ENCODE data around the gene MMP3. TPM values are rescaled to one million over a fixed set of nuclear protein-coding genes. Genes with fewer than 3 reads are reported as not detected.
"Not testable (repeated sequence)": the region's sequence is repeated elsewhere in the genome, so short reads cannot be mapped to it uniquely, and the experiment has no call there.

MMP3 gene
- not detected for total RNA-seq

DNA sequence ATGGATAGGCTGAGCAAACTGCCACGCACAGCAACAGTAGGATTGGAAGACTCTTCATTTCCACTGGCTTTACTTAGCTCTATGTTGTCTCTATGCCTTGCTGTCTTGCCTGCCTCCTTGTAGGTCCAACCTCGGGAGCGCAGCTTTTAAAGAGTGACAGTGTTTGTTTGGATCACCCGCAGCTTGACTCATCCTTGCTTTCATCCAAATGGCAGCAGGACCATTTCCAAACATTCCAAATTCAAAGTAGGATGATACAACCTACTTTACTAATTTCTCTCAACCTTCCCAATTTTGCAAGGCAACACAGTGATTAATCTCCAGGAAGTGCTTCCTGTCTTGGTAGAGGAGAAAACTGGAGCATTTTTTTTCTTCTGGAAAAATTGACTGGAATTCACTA lies at the start of gene MMP3:
Gene MMP3, minus strand, starts transcription at position 121 of the 400 bp plus-strand sequence. Its CDS starts 63 bp downstream, at position 58.
- ChIA-PET POLR2A (no interaction called here), CTCF (no interaction called here)

DNA sequence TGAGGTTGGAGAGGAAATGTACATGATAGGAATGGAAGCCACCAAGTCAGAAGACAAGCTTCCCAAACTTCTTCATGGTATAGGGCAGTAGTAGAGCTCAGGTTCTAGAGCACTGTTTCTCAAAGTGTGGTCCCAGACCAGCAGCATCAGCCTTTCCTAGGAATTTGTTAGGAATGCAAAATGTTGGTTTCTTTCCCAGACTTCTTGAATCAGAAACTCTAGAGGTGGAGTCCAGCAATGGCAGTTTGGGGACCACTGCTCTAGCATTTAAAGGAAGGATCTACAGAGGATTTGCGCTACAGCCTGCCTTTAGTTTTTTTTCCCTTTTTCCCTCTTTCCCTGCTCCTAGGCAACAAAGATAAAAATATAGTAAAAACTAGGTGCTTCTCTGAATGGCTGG lies 48.3 kb upstream of the MMP3 start:
- ChIA-PET POLR2A (no interaction called here), CTCF (no interaction called here)

DNA sequence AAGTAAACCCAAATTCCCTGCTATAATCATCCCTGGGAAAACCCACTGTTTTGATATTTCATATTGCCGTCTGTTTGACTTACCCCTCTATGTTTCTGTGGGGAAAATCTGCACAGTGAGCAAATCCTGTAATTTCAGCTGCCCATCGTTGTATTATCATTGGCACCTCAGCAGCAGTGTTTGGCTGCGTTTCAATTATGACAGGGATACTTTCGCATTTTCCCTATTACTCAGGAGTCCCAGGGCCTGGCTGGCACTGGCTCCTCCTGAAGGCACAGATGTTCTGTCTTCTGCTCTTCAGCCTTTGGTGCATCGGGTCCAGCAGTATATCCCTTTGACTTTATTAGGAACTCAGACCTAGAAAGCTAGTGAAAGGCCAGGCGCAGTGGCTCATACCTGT lies 43.6 kb upstream of the MMP3 start:
- ChIA-PET CTCF (no interaction called here), POLR2A (no interaction called here)

DNA sequence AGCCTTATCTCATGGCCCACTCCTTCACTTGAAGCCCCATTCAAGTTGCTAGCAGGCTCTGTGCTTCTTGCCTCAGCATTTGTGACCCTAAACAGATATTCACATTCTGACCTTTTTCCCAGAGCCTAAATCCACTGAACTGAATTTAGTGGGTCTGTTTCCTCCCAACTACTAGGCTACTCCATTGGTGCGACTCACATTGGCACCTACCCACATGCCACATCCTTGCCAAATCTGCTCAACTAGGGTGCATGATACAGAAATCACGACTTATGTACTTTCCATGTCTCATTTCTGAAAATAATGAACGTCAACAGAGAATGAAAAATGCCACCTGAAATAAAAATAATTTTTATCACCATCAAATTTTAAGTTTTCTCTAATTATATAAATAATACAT lies 39.7 kb upstream of the MMP3 start:
- ChIA-PET CTCF (no interaction called here), POLR2A (no interaction called here)

DNA sequence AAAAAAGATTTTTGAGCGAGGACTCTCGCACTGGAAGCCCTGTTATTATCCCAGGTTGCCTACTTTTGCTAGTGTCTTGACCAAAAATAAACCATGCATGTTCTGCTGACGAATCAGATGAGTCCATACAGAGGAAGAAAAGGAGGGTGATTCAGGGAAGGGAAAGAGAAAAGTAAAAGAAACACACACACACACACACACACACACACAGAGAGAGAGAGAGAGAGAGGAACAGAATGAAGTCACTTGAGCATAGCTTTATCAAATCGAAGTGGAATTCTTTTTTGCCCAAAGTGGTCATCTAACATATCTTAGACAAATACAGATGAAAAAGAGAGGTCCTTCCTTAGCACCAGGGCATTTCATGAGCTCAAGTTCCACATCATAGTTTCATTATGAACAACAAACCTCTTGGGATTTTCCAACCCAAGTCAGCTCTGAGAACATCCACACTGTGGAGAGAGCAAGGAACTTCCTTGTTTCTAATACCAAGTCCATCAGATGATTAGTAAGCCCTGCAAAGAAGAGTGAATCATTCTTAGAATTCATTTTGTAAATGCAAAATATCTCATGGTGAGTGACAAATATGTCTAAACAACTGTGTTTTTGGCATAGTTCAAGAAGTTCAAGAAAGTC lies 39.1 kb upstream of the MMP3 start:
- CTCF ChIA-PET: no interaction called here
- POLR2A ChIA-PET: no interaction called here

DNA sequence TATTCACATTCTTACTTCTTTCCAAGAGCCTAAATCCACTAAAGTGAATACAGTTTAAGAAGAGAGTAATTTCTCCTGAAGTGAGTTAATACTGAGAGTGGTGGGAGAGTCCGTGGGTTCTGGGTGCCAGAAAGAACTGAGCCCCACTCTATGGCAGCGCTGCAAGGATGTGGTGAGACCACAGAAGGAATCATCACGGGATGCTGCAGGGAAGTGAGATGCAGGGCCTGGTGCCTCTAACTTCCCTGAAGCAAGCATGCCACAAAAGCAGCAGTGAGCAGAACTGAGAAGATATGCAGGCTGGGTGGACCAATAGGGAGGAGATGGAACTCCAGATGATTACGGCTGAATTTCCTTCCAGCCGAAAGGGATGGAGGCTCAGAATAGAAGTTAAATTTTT lies 36.4 kb upstream of the MMP3 start:
- ChIA-PET POLR2A (no interaction called here), CTCF (no interaction called here)

DNA sequence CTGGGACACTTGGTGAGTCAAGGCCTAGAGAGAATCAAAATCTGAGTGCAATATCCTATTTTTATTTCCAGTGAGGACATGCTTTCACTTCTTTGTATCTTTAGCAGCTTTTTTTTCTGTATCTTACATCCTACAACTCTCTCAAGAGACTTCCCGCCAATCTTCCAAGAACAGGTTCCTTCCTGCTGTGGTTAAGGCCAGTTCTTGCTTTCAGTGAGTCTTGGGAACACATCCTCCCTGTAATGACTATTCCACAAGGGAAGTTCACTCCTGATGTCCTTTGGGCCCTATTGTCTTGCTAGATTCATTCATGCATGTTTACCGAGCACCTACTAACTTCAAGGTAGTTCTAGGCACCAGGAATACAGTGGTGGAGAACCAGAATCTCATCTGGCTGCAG lies 35.2 kb upstream of the MMP3 start:
- ChIA-PET CTCF (no interaction called here), POLR2A (no interaction called here)

DNA sequence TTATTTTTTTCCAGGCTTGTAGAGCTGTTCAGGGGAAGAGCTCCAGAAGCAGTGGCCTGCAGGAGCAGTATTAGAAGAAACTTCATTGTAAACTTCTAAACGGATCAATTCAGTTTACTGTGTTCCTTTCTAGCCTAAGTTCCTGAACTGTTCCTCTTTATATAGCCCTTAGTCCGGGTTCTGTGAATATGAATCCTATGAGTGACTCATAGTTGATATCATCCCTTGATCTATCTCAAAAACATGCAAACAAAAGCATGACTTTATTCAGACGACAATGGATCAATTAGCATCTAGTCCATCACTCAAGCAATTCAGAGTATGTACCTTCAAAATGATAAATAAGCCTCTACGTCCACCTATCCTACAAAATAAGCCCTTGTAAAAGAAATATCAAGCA lies 31.4 kb upstream of the MMP3 start, which contains the start of gene MMP12:
Gene MMP12, minus strand, starts transcription at position 131 of the 400 bp plus-strand sequence. Its CDS starts 45 bp downstream, at position 86.
- ChIA-PET POLR2A (no interaction called here), CTCF (no interaction called here)

DNA sequence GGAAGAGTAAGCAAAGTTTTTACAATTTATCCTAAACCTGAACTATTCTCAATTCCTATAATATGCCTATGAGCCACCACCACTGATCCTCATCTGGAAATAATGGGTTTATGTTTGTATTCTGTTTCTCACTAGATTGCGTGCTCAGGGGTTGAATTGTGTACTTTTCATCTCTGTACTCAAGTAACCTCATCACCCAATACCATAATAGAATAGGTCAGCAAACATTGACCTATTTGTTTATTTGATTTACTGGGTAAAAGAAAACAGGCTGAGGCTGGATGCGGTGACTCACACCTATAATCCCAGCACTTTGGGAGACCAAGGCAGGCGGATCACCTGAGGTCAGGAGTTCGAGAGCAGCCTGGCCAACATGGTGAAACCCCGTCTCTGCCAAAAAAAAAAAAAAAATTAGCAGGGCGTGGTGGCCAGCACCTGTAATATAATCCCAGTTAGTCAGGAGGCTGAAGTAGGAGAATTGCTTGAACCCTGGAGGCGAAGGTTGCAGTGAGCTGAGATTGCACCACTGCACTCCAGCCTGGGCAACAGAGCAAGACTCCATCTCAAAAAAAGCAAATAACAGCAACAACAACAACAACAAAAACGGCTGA lies 26.1 kb upstream of the MMP3 start:
- POLR2A ChIA-PET, CTCF ChIA-PET: not testable (repeated sequence)

DNA sequence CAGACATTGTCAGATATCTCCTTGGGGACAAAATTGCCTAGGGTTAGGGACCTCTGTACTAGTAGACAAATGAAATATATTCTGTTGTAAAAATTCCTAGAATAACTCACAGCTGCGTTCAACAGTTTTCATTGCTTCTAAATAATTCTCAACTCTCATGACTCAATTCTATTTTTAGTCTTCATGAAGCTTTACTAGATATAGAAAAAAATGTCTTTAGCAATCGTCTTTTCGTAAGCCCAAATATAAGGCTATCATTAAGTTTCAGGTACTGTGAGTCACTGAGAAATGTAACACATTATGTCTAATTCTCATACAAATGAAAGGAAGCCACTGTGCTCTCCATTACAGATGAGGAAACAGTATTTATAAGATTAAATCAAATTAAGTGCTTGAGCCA lies 24.9 kb upstream of the MMP3 start:
- CTCF ChIA-PET: no interaction called here
- POLR2A ChIA-PET: no interaction called here

DNA sequence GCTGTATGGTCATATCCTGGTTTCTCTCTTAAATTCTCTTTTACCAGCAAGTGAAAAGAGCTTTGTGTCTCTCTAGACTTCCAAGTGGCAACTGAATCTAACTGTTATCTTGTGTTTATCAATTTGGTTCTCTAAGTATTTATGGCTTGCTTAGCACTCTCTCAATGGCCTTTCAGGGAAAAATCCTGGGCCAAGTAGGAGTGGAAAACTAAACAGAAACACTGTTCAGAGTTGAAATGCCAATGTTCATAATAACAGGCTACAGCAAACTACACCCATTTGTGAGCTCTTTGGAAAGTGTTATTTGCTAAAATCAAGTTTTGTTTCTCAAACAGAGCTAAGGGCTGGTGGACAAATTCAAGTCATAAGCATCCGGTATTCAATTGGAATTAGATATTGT lies 21.3 kb upstream of the MMP3 start:
- POLR2A ChIA-PET: no interaction called here
- CTCF ChIA-PET: no interaction called here

DNA sequence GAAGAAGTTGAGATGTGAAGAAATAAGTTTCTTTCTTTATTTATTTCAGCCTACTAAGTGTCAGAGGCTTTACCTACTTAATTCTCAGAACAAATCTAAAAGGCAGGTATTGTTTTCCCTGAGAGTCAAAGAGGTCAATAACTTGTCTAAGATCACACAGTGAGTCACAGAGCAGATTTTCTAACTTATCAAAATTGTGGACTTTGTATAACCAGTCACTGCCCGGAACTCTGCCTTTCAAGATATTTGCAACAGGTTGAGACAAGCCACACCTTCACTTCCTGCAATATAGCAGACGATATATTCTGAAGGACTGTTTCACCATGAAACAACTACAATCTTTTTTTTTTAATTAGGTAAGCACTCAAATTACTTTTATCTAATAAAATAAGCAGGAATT lies 10.5 kb upstream of the MMP3 start:
- CTCF ChIA-PET: no interaction called here
- POLR2A ChIA-PET: no interaction called here

DNA sequence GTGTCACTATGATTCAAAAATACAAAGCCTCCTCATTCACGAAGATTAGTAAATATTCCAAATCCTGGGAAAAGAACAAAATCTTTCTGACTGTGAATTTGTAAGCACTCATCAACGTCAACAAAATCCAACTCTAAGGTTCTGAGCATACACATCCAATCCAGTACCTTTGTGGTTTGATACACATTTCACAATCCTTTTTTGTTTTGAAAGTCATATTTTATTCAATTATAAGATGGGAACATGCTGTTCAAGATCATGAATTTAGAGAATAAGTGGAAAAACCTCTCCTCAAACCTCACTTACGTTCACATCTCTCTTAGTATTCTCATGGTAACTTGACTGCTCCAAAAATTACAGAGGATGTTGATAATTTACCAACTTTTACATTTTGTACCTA lies 9.6 kb upstream of the MMP3 start:
- ChIA-PET POLR2A (no interaction called here), CTCF (no interaction called here)

DNA sequence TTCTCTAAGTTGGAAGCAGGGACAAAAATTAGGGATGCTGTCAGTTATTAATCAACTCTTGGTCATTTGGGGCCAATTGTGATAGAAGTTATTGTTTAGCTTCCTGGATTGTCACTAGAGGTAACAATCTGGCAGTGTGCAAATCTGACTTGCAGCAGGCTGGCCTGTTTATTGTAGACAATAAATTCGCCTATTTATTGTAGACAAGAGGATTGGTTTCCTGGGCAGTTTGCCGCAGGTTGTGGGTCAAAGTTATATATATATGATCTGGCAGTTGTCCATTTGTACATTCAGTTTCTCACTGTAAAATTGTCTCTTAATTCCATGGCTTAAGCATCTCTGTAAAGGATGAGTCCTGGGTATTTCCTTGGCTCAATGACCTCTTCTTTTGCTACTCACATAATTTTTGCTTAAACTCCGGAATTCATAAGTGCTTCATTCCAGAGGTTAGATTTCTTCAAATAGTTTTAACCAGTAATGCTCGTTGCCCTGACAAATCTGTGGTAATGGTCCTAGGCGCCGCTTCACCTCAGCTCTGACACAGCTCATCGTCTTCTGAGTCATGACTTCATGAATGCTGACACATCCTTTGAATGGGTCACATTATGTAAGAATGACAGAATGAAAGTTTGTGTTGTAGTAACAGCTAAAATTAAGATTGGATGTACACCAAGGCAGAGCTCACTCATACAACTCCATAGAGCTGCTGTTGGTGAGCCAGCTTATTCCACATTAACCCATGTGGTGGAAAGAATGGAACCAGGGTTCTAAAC lies 7.8 kb upstream of the MMP3 start:
- POLR2A ChIA-PET: no interaction called here
- CTCF ChIA-PET: no interaction called here

DNA sequence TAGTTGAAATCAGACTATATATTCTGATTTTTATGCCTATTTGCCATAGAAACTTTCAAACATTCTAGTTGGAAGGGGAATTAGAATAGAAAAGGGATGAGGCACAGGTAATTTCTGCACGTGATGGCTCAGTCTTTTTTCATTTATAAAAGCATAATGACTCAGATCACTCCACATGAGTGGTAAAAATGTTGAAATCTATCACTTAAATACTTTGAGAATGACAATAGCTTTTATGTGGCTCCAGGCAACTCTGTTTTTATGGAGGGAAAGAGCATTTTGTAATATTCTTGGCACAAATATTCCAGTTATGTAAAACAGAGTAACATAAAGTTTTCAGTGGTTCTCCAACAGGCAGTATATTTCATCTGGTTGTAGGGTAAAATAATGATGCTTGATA lies 5.9 kb upstream of the MMP3 start:
- ChIA-PET POLR2A (no interaction called here), CTCF (no interaction called here)

DNA sequence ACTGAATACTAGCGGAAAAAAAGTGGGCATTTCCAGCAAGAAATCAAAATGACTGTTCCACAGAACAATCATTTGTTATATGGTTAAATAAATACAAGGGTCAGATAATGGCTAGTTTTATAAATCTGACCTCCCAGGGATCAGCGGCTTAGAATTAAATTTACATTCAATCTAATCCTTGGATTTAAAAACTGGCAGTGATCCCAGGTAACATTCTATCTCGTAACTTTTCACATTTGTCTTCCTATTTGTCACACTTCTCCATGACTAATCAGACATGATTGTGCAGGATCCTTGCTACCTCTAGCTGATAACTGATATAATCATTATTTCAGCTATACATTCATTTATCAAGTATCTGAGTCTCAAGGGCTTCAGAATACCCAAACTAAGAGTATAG lies 2.9 kb upstream of the MMP3 start:
- ChIA-PET POLR2A (no interaction called here), CTCF (no interaction called here)

DNA sequence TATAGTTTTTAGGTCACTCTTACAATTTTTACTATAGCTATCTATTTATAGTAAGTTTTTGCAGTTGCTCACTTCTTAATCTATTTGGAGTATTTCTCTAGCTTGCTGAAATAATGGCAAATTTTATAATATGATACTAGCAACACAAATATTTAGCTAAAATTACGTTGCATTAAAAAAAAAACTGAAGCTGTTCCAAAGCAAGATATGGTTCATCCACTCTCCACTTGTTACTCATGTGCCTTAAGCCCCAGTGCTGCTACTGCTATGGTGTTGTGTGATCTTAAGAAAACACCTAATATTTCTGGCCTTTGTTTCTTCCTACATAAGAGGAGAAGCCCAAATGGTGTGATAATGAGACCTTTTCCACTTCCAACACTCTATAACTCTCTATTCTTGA lies 479 bp downstream of the MMP3 start:
- CTCF ChIA-PET: no interaction called here

DNA sequence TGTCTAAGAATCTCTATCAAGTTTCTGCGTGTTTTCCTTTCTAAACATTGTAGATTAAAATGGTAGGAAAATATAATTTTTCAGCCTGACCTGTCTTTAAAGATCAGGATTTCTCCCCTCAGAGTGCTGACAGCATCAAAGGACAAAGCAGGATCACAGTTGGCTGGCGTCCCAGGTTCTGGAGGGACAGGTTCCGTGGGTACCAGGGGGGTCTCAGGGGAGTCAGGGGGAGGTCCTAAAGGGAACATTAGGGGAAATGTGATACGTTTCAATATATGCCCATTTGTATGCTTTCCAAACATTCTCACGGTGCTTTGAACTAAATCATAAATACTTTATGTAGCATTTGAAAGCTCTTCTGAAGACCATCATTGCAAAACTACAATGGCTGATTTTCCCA lies 3.4 kb downstream of the MMP3 start:
- POLR2A ChIA-PET: no interaction called here

More for the DNA sequence above, 479 bp downstream of the MMP3 start:
- POLR2A ChIA-PET: no interaction called here

DNA sequence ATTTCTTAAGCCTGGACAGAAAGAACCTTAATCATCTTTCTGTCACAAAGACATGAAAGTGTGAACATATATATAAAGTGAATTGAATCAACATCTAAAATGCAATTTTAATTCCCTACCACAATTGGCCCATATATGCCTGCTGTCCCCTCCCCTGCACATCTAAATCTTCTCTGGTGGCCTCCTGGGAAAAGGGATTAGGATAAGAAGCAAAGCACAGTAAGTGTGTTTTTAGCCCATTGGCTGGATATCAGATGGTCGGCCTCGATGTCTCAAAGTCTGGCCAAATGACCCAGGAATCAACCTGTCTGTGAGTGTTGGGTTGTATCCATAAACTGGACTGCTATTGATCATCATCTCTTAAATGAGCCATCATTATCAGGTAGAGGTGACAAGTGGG lies 5.8 kb downstream of the MMP3 start:
- ChIA-PET POLR2A (no interaction called here), CTCF (no interaction called here)

More for the DNA sequence above, 3.4 kb downstream of the MMP3 start:
- CTCF ChIA-PET: no interaction called here

DNA sequence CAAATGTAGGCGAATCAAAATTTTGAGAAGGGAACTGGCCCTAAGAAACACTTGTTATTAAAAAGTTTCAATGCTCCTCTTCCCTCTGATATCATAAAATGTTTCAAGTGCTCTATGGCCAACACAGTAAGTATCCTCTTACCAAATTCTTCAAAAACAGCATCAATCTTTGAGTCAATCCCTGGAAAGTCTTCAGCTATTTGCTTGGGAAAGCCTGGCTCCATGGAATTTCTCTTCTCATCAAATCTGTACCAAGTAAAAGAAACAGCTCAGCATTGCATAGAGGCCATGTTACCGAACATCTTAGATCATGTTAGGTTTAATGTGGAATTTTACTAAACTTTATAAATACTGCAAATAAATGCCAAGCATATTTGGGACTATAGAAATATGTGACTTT lies 6.3 kb downstream of the MMP3 start:
- POLR2A ChIA-PET: no interaction called here
- CTCF ChIA-PET: no interaction called here

DNA sequence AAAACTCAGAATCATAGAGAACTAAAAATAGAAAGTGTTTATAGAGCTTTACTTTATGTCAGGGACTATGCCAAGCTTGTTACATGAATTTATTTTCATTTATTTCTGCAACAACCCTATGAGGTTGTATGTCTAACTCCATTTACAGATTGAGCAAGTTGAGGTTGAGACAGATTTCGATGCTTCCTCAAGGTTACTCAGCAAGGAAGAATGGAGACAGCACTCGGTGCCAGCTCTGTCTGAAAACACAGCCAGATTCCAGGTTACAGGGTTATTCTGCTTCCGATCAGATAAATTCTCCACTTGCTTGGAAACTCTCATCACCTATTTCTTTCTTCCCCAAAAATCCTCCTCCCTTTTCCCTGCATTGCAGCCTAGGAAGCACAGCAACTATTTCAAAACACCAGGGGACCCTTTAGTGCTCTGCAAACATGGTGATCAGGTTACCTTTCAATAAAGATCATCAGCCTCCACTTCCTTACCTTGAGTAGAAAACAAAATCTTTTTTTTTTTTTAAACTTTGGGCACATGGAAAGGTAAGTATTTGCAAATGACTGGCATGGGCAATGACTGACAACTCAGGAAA lies 7.0 kb downstream of the MMP3 start:
- POLR2A ChIA-PET: no interaction called here
- CTCF ChIA-PET: no interaction called here

Data from activated CD8-positive, alpha-beta memory T cell treated with anti-CD3 and anti-CD28 coated beads for 36 hours (primary cell).